Measurements from ENCODE around the gene C2orf92.
A peak's percentile ranks its signal among the peaks of the same experiment; 100 is the strongest.

Gene C2orf92

GRCh38 chr2:97712693-97713295 lies 43.3 kb downstream of the C2orf92 start:
- Histone ChIP-seq H3K4me2 (ENCODE audit: low read length) (peak overlapping the region; percentile 5; the same call in 1 of the 2 replicates), H3K4me1 (ENCODE audit: insufficient read depth, low read length, severe bottlenecking) (peaks cover 15% of the 10 kb centered on the region), H3K9me3 (ENCODE audit: low read length) (no peaks in the 10 kb centered on the region), H3K79me2 (ENCODE audit: insufficient read depth, low read length) (no peaks in the 10 kb centered on the region), H3F3A (ENCODE audit: insufficient read depth, low read length) (no peaks in the 10 kb centered on the region), H3K9ac (ENCODE audit: low read length) (no peak overlapping the region; the same call in 1 of the 2 replicates), H2AFZ (ENCODE audit: low read length) (no peak overlapping the region), H3K36me3 (ENCODE audit: insufficient read depth, low read length) (no peaks in the 10 kb centered on the region), H3K27me3 (ENCODE audit: insufficient read depth, low read length) (no peaks in the 10 kb centered on the region), H4K20me1 (ENCODE audit: insufficient read depth, low read length) (no peaks in the 10 kb centered on the region), H3K4me3 (ENCODE audit: low read depth, low read length, poor library complexity, severe bottlenecking) (no peak overlapping the region), H3K27ac (ENCODE audit: low read depth, low read length, poor library complexity, severe bottlenecking) (no peak overlapping the region), H3K9me2 (ENCODE audit: low read depth, low read length) (no peaks in the 10 kb centered on the region)
- no peak for TF ChIP-seq EZH2 (IDR thresholded peaks at IDR 0.05; ENCODE audit: borderline replicate concordance, low read length)
- TF ChIP-seq CTCF (IDR thresholded peaks at IDR 0.05; ENCODE audit: low read length), result no peak

GRCh38 chr2:97713296-97714083 lies 44.0 kb downstream of the C2orf92 start, which contains the start of gene ZAP70:
TSS of gene ZAP70 (plus strand) at chr2:97713576. CDS start at chr2:97724037, 10,461 bp downstream.
- Histone ChIP-seq H3K36me3 (ENCODE audit: insufficient read depth, low read length) (no peaks in the 10 kb centered on the region), H3K4me1 (ENCODE audit: insufficient read depth, low read length, severe bottlenecking) (peaks cover 19% of the 10 kb centered on the region), H3K9me2 (ENCODE audit: low read depth, low read length) (no peaks in the 10 kb centered on the region), H3F3A (ENCODE audit: insufficient read depth, low read length) (no peaks in the 10 kb centered on the region), H3K4me2 (ENCODE audit: low read length) (peak within 1 kb of the TSS; percentile 5), H3K9me3 (ENCODE audit: low read length) (no peaks in the 10 kb centered on the region), H3K9ac (ENCODE audit: low read length) (peak within 1 kb of the TSS; percentile 6; the same call in 1 of the 2 replicates), H3K4me3 (ENCODE audit: low read depth, low read length, poor library complexity, severe bottlenecking) (no peak within 1 kb of the TSS), H3K79me2 (ENCODE audit: insufficient read depth, low read length) (no peaks in the 10 kb centered on the region), H2AFZ (ENCODE audit: low read length) (no peak within 1 kb of the TSS), H3K27ac (ENCODE audit: low read depth, low read length, poor library complexity, severe bottlenecking) (no peak within 1 kb of the TSS), H4K20me1 (ENCODE audit: insufficient read depth, low read length) (no peaks in the 10 kb centered on the region), H3K27me3 (ENCODE audit: insufficient read depth, low read length) (no peaks in the 10 kb centered on the region)
- TF ChIP-seq EZH2 (IDR thresholded peaks at IDR 0.05; ENCODE audit: borderline replicate concordance, low read length) (no peak), CTCF (IDR thresholded peaks at IDR 0.05; ENCODE audit: low read length) (no peak)

- H3K27ac ChIP-seq (ENCODE audit: low read depth, low read length, poor library complexity, severe bottlenecking), result no peak overlapping the region
- no peaks in the 10 kb centered on the region for H3K27me3 ChIP-seq (ENCODE audit: insufficient read depth, low read length)
- no peaks in the 10 kb centered on the region for H3K36me3 ChIP-seq (ENCODE audit: insufficient read depth, low read length)
- H3K9me2 ChIP-seq (ENCODE audit: low read depth, low read length), result no peaks in the 10 kb centered on the region
- H3K9ac ChIP-seq (ENCODE audit: low read length), result peak overlapping the region; percentile 6; the same call in 1 of the 2 replicates
- no peak overlapping the region for H2AFZ ChIP-seq (ENCODE audit: low read length)
- TF ChIP-seq EZH2 (IDR thresholded peaks at IDR 0.05; ENCODE audit: borderline replicate concordance, low read length), result no peak
- no peak for TF ChIP-seq CTCF (IDR thresholded peaks at IDR 0.05; ENCODE audit: low read length)
- H4K20me1 ChIP-seq (ENCODE audit: insufficient read depth, low read length), result no peaks in the 10 kb centered on the region
- H3K79me2 ChIP-seq (ENCODE audit: insufficient read depth, low read length), result no peaks in the 10 kb centered on the region
- H3F3A ChIP-seq (ENCODE audit: insufficient read depth, low read length), result no peaks in the 10 kb centered on the region
- H3K9me3 ChIP-seq (ENCODE audit: low read length), result no peaks in the 10 kb centered on the region
- no peak overlapping the region for H3K4me3 ChIP-seq (ENCODE audit: low read depth, low read length, poor library complexity, severe bottlenecking)
- peaks cover 27% of the 10 kb centered on the region for H3K4me1 ChIP-seq (ENCODE audit: insufficient read depth, low read length, severe bottlenecking)
- peak overlapping the region; percentile 5; the same call in 1 of the 2 replicates for H3K4me2 ChIP-seq (ENCODE audit: low read length)
Measured at GRCh38 chr2:97714084-97714949, 44.8 kb downstream of the C2orf92 start.
